ENCODE data around the gene KRTAP5-3. TPM values are rescaled to one million over a fixed set of nuclear protein-coding genes. Genes with fewer than 3 reads are reported as not detected.

KRTAP5-3 gene
- total RNA-seq, 4 donors from 2014 or later: not detected

GRCh38 chr11:1563697-1564534 is 44.3 kb downstream of the KRTAP5-3 start:
- Histone ChIP-seq H3K4me1 (peaks cover 27 to 53% (median 37%) of the 10 kb centered on the region in 4 donors), H3K27me3 (no peaks in the 10 kb centered on the region), H3K4me3 (no peak overlapping the region), H3K9me3 (no peaks in the 10 kb centered on the region), H3K36me3 (no peaks in the 10 kb centered on the region), H3K27ac (peak overlapping the region; percentile 2 to 77 (median 58))
- 0 to 81% methylated on average over 1 to 29 of the region's 29 CpGs for WGBS, 2 donors (ENCODE audit: low coverage in 1 of 2)
- intact Hi-C loops (cut with DNase I; ENCODE audit: low total_unique reads) (loop anchor here (10.0 kb wide), 1 partner anchor 821 kb away; no protein-coding TSS in a partner anchor), in situ Hi-C loops (cut with MboI; ENCODE audit: low pct_ligation_motif_present in 1 of 4, low pct_unique_long_range_greater_than_20kb in 1 of 4, low sequenced_read_pairs in 3 of 4) (no loop called here)
- DNase-seq: no peak
- peak in 1 of 3 donors; percentile 0 for TF ChIP-seq POLR2AphosphoS5 (IDR thresholded peaks at IDR 0.05)
- no peak for TF ChIP-seq CTCF (IDR thresholded peaks at IDR 0.05)
- TF ChIP-seq EP300 (IDR thresholded peaks at IDR 0.05; ENCODE audit: low read depth): no peak

- intact Hi-C loops (cut with DNase I; ENCODE audit: low total_unique reads) (loop anchor here (10.0 kb wide), 1 partner anchor 822 kb away; no protein-coding TSS in a partner anchor), in situ Hi-C loops (cut with MboI; ENCODE audit: low pct_ligation_motif_present in 1 of 4, low pct_unique_long_range_greater_than_20kb in 1 of 4, low sequenced_read_pairs in 3 of 4) (no loop called here)
- Histone ChIP-seq H3K9me3 (no peaks in the 10 kb centered on the region), H3K36me3 (no peaks in the 10 kb centered on the region), H3K4me1 (peaks cover 27 to 53% (median 38%) of the 10 kb centered on the region in 4 donors), H3K4me3 (no peak overlapping the region), H3K27me3 (no peaks in the 10 kb centered on the region), H3K27ac (no peak overlapping the region)
- TF ChIP-seq POLR2A (IDR thresholded peaks at IDR 0.05): no peak
- TF ChIP-seq CTCF (IDR thresholded peaks at IDR 0.05): no peak
- no peak for TF ChIP-seq EP300 (IDR thresholded peaks at IDR 0.05; ENCODE audit: low read depth)
- no peak for TF ChIP-seq POLR2AphosphoS5 (IDR thresholded peaks at IDR 0.05)
- 84% methylated on average over 9 of the region's 12 CpGs; no CpG with 5 or more reads in 1 of the 2 donors for WGBS, 2 donors (ENCODE audit: low coverage in 1 of 2)
- DNase-seq: no peak
These were observed 45.1 kb downstream of the KRTAP5-3 start for GRCh38 chr11:1563149-1563638.

GRCh38 chr11:1562469-1563148 is 45.7 kb downstream of the KRTAP5-3 start:
- Histone ChIP-seq H3K36me3 (peaks cover 0 to under 1% (median 0%) of the 10 kb centered on the region in 4 donors), H3K27me3 (no peaks in the 10 kb centered on the region), H3K4me3 (no peak overlapping the region), H3K9me3 (no peaks in the 10 kb centered on the region), H3K4me1 (peaks cover 31 to 55% (median 42%) of the 10 kb centered on the region in 4 donors), H3K27ac (no peak overlapping the region)
- WGBS, 2 donors (ENCODE audit: low coverage in 1 of 2): 92% methylated on average over 12 of the region's 14 CpGs; no CpG with 5 or more reads in 1 of the 2 donors
- in situ Hi-C loops (cut with MboI; ENCODE audit: low pct_ligation_motif_present in 1 of 4, low pct_unique_long_range_greater_than_20kb in 1 of 4, low sequenced_read_pairs in 3 of 4): no loop called here
- no peak for TF ChIP-seq POLR2A (IDR thresholded peaks at IDR 0.05)
- DNase-seq: no peak
- intact Hi-C loops (cut with DNase I; ENCODE audit: low total_unique reads): loop anchor here (10.0 kb wide), 1 partner anchor 822 kb away; no protein-coding TSS in a partner anchor

GRCh38 chr11:1561955-1562354 is 46.3 kb downstream of the KRTAP5-3 start:
- intact Hi-C loops (cut with DNase I; ENCODE audit: low total_unique reads) (loop anchor here (10.0 kb wide), 1 partner anchor 823 kb away; no protein-coding TSS in a partner anchor), in situ Hi-C loops (cut with MboI; ENCODE audit: low pct_ligation_motif_present in 1 of 4, low pct_unique_long_range_greater_than_20kb in 1 of 4, low sequenced_read_pairs in 3 of 4) (no loop called here)
- no peaks in the 10 kb centered on the region for H3K9me3 ChIP-seq
- peaks cover 0 to 6% (median 0%) of the 10 kb centered on the region in 4 donors for H3K36me3 ChIP-seq
- H3K4me1 ChIP-seq: peaks cover 31 to 54% (median 43%) of the 10 kb centered on the region in 4 donors
- no peak overlapping the region for H3K4me3 ChIP-seq
- no peak for DNase-seq
- H3K27me3 ChIP-seq: no peaks in the 10 kb centered on the region
- H3K27ac ChIP-seq: no peak overlapping the region
- WGBS, 2 donors (ENCODE audit: low coverage in 1 of 2): 52% methylated on average over 5 of the region's 5 CpGs; no CpG with 5 or more reads in 1 of the 2 donors
- no peak for TF ChIP-seq EP300 (IDR thresholded peaks at IDR 0.05; ENCODE audit: low read depth)
- no peak for TF ChIP-seq POLR2AphosphoS5 (IDR thresholded peaks at IDR 0.05)
- TF ChIP-seq POLR2A (IDR thresholded peaks at IDR 0.05): no peak
- no peak for TF ChIP-seq CTCF (IDR thresholded peaks at IDR 0.05)
